ENCODE measurements around the gene DSCAML1.

DSCAML1 gene

GRCh38 chr11:117563556-117563955 is 233.5 kb downstream of the DSCAML1 start:
- no peaks in the 10 kb centered on the region for H3K9me3 Mint-ChIP-seq
- H3K4me1 Mint-ChIP-seq = no peaks in the 10 kb centered on the region
- H3K27me3 Mint-ChIP-seq = peaks cover 21% of the 10 kb centered on the region
- H3K27ac Mint-ChIP-seq = no peak overlapping the region
- no peak overlapping the region for H3K4me3 Mint-ChIP-seq
- no peaks in the 10 kb centered on the region for H3K36me3 Mint-ChIP-seq
- no peak for ATAC-seq (ENCODE audit: low read depth)
- DNase-seq (ENCODE audit: low spot score in 2 of 2) = no peak

DNA sequence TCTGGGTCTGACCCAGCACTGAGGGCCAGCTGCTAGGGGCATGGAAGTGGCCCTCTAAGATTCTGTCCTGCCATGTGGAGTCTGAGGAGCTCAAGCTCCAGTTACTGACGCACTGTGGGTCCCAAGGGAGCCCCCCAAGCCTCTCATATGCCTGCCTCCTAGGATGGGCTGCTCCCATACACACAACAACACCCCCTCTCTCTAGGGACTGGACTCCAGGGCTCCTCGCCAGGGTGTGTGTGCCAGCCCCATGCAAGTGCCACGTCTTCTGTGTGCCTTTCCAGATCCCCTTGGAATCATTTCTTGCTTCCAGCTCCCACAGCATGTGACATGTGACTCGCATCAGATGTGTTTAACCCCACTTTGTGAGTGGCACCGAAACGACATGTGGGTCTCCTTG is 234.9 kb downstream of the DSCAML1 start:
- peaks cover 22% of the 10 kb centered on the region for H3K27me3 Mint-ChIP-seq
- no peak for DNase-seq (ENCODE audit: low spot score in 2 of 2)
- H3K27ac Mint-ChIP-seq = no peak overlapping the region
- H3K9me3 Mint-ChIP-seq = no peaks in the 10 kb centered on the region
- no peaks in the 10 kb centered on the region for H3K4me1 Mint-ChIP-seq
- ATAC-seq (ENCODE audit: low read depth) = no peak
- H3K36me3 Mint-ChIP-seq = no peaks in the 10 kb centered on the region
- no peak overlapping the region for H3K4me3 Mint-ChIP-seq

DNA sequence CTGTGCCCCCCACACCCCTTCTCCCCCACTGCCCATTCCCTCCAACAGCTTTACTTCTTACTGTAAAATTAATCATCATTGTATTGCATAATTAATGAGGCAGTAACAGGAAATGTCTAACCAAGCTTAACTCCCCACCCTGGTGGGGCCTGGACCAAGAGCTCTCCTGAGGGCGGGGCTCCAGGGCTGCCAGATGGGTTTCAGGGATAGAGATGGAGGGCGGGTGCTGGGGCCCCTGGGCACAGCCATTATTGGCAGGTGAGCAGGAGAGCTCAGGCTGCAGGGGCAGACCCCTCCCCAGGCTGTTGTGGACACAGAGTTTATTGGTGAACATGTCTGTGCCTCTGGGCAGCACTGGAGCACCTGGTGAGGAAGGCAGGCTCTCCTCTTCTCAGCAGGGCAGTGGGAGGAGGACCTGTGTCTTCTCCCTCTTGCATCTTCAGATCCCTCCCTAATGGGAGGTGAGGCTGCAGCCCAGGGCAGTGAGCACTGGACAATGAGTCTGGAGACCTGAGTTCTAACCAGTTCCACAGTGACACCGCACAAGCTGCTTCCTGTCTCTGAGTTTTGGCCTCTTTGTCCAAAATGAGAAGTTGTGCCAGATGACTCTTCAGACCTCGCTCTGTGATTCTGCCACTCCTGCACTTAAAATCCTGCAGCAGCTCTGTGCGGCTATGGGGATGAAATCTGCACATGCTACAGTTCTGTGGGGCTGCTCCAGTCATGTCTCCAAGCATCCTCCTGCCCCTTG is 236.1 kb downstream of the DSCAML1 start:
- no peak for ATAC-seq (ENCODE audit: low read depth)
- Mint-ChIP-seq H3K36me3 (no peaks in the 10 kb centered on the region), H3K4me1 (no peaks in the 10 kb centered on the region)

DNA sequence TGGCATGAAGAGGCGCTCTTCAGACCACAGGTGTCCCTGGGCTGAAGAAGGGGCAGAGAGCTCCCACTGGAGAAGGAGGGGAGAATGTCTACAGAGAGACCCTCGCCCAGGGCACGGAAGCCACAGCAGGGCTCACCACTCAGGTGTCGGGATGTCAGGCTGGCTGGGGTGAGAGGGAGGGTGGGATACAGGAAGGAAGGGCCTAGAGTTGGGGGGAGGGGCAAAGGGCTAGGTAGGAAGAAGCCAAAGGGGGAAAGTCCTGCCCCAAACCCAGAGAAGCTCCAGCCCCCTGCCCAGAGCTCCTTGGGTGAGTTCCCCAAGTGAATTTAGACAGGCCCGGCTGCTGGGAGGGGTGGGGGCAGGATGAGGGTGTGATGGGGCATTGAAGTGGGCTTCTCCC is 237.3 kb downstream of the DSCAML1 start:
- Mint-ChIP-seq H3K4me1 (peaks cover 2% of the 10 kb centered on the region), H3K27me3 (peaks cover 25% of the 10 kb centered on the region), H3K27ac (no peak overlapping the region), H3K36me3 (no peaks in the 10 kb centered on the region), H3K4me3 (no peak overlapping the region), H3K9me3 (no peaks in the 10 kb centered on the region)
- ATAC-seq (ENCODE audit: low read depth) (no peak), DNase-seq (ENCODE audit: low spot score in 2 of 2) (no peak)

More for the DNA sequence above, 236.1 kb downstream of the DSCAML1 start:
- no peak overlapping the region for H3K27ac Mint-ChIP-seq
- no peaks in the 10 kb centered on the region for H3K9me3 Mint-ChIP-seq
- DNase-seq (ENCODE audit: low spot score in 2 of 2) = no peak
- peaks cover 20% of the 10 kb centered on the region for H3K27me3 Mint-ChIP-seq
- H3K4me3 Mint-ChIP-seq = no peak overlapping the region

GRCh38 chr11:117557361-117557760 is 239.7 kb downstream of the DSCAML1 start:
- no peak overlapping the region for H3K27ac Mint-ChIP-seq
- peaks cover 2% of the 10 kb centered on the region for H3K4me1 Mint-ChIP-seq
- H3K4me3 Mint-ChIP-seq = no peak overlapping the region
- peaks cover 2% of the 10 kb centered on the region for H3K36me3 Mint-ChIP-seq
- H3K27me3 Mint-ChIP-seq = peaks cover 15% of the 10 kb centered on the region
- DNase-seq (ENCODE audit: low spot score in 2 of 2) (no peak), ATAC-seq (ENCODE audit: low read depth) (no peak)
- peaks cover 1% of the 10 kb centered on the region for H3K9me3 Mint-ChIP-seq

GRCh38 chr11:117554601-117555333 is 242.2 kb downstream of the DSCAML1 start:
- no peak for ATAC-seq (ENCODE audit: low read depth)
- no peak for DNase-seq (ENCODE audit: low spot score in 2 of 2)
- Mint-ChIP-seq H3K4me3 (no peak overlapping the region), H3K4me1 (peaks cover 2% of the 10 kb centered on the region), H3K27me3 (peaks cover 12% of the 10 kb centered on the region), H3K36me3 (peaks cover 2% of the 10 kb centered on the region), H3K9me3 (peaks cover 1% of the 10 kb centered on the region), H3K27ac (no peak overlapping the region)

DNA sequence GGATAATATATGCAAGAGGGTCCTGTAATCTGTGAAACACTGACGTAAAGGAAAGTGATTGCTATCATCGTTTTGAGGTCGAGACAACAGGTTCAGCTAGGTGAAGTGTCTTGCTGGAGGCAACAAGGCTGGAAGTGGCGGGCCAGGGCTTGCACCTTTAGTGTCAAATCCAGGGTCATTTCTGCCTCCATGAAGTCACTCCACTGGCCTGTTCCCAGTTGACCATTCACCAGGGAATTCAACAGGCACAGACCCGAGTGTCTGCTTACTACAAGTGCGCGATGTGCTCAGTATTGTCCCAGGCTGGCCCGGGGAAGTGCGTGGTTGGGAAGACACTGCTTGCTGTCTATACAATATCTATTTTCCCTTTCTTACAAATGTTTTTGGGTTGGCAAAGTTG is 244.4 kb downstream of the DSCAML1 start:
- Mint-ChIP-seq H3K4me3 (no peak overlapping the region), H3K4me1 (peaks cover 2% of the 10 kb centered on the region), H3K27ac (no peak overlapping the region), H3K9me3 (peaks cover 1% of the 10 kb centered on the region), H3K27me3 (peaks cover 11% of the 10 kb centered on the region), H3K36me3 (peaks cover 2% of the 10 kb centered on the region)
- DNase-seq (ENCODE audit: low spot score in 2 of 2) = no peak
- ATAC-seq (ENCODE audit: low read depth) = no peak

- no peak for DNase-seq (ENCODE audit: low spot score in 2 of 2)
- Mint-ChIP-seq H3K9me3 (peaks cover 1% of the 10 kb centered on the region), H3K27ac (no peak overlapping the region), H3K36me3 (peaks cover 2% of the 10 kb centered on the region), H3K4me1 (peaks cover 2% of the 10 kb centered on the region), H3K27me3 (peaks cover 11% of the 10 kb centered on the region), H3K4me3 (no peak overlapping the region)
- ATAC-seq (ENCODE audit: low read depth) = no peak
Observed at GRCh38 chr11:117551761-117552343, 245.2 kb downstream of the DSCAML1 start.

DNA sequence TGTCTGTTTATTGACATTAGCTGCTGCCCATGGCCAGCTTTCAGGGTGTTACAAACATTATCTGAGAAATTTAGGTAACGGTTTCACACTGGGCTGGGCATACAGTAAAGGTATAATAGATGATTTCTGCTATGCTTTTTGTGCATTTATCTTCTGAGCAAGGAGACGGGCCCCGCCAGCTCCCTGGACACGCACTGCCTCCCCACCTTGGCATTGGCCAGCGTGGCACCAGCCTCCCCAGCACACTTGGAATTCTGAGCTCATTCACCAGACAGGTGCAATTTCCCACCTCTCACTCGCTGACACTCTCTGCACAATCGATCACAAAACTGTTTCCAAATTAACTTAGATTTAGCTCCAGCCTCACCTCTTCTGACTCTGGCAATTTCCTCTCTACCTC is 246.6 kb downstream of the DSCAML1 start:
- Mint-ChIP-seq H3K4me1 (peaks cover 2% of the 10 kb centered on the region), H3K4me3 (no peak overlapping the region), H3K27ac (no peak overlapping the region), H3K9me3 (peaks cover 1% of the 10 kb centered on the region), H3K27me3 (peaks cover 10% of the 10 kb centered on the region), H3K36me3 (peaks cover 2% of the 10 kb centered on the region)
- no peak for DNase-seq (ENCODE audit: low spot score in 2 of 2)
- no peak for ATAC-seq (ENCODE audit: low read depth)

- ATAC-seq (ENCODE audit: low read depth) (no peak), DNase-seq (ENCODE audit: low spot score in 2 of 2) (no peak)
- peaks cover 2% of the 10 kb centered on the region for H3K36me3 Mint-ChIP-seq
- no peak overlapping the region for H3K4me3 Mint-ChIP-seq
- no peak overlapping the region for H3K27ac Mint-ChIP-seq
- peaks cover 10% of the 10 kb centered on the region for H3K27me3 Mint-ChIP-seq
- H3K9me3 Mint-ChIP-seq = peaks cover 1% of the 10 kb centered on the region
- H3K4me1 Mint-ChIP-seq = no peaks in the 10 kb centered on the region
Observed at GRCh38 chr11:117549417-117549816, 247.6 kb downstream of the DSCAML1 start.

- Mint-ChIP-seq H3K4me3 (no peak overlapping the region), H3K27me3 (peaks cover 10% of the 10 kb centered on the region), H3K9me3 (peaks cover under 1% of the 10 kb centered on the region), H3K36me3 (peaks cover 1% of the 10 kb centered on the region), H3K4me1 (no peaks in the 10 kb centered on the region), H3K27ac (no peak overlapping the region)
- DNase-seq (ENCODE audit: low spot score in 2 of 2) = no peak
- ATAC-seq (ENCODE audit: low read depth) = no peak
Observed at GRCh38 chr11:117548876-117549275, 248.1 kb downstream of the DSCAML1 start.

- no peaks in the 10 kb centered on the region for H3K36me3 Mint-ChIP-seq
- H3K4me1 Mint-ChIP-seq = no peaks in the 10 kb centered on the region
- peaks cover 3% of the 10 kb centered on the region for H3K9me3 Mint-ChIP-seq
- no peak overlapping the region for H3K27ac Mint-ChIP-seq
- DNase-seq (ENCODE audit: low spot score in 2 of 2) (no peak), ATAC-seq (ENCODE audit: low read depth) (no peak)
- H3K27me3 Mint-ChIP-seq = peaks cover 10% of the 10 kb centered on the region
- H3K4me3 Mint-ChIP-seq = no peak overlapping the region
Observed at GRCh38 chr11:117547946-117548345, 249.1 kb downstream of the DSCAML1 start.

DNA sequence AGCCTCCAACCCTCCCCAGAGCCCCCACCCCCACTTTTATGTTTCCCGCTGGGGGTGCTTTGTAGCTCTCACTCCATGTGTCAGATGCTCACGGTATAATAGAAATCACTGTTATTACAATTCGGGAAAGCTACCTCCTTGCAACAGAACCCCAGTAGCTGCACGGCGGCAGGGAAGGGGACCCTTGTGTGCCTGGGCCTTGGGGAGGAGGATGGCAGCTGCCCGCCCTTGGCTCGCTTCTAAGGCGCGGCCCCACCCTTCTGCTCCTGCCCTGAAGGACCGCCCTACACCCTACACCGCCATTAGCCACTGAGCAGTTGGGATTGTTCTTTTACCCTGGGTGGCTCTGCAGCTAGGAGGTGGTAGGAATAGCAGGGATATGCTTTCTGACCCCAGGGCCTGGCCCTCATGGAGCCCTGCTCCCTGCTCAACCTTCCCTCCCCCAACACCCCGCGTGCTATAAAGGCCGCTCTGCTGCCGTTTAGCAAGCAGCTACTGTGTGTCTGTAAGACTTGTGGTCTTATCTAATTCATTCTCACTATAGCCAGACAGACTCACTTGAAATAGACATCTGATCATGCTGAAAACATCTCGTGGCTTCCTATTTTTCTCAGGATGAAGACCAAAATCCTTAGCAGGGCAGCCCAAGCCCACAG is 249.7 kb downstream of the DSCAML1 start:
- no peak for ATAC-seq (ENCODE audit: low read depth)

More for the DNA sequence above, 249.7 kb downstream of the DSCAML1 start:
- Mint-ChIP-seq H3K9me3 (peaks cover 4% of the 10 kb centered on the region), H3K4me3 (no peak overlapping the region), H3K36me3 (no peaks in the 10 kb centered on the region), H3K27me3 (peaks cover 12% of the 10 kb centered on the region), H3K4me1 (no peaks in the 10 kb centered on the region), H3K27ac (no peak overlapping the region)
- no peak for DNase-seq (ENCODE audit: low spot score in 2 of 2)

Measured in memory B cell (primary cell).